OCI-LY3 (cell line): ENCODE data around the gene ABCG1.

Source experiments
- H2AFZ ChIP-seq: fragments of 200-600, 300-600 bp; shearing (Covaris generic); 2 replicates; pipeline ENCODE4 v1.6.0; 2014; ENCODE audit warnings: antibody characterized with exemption, low read depth, low read length
- H3K27ac ChIP-seq: fragments of 200-600, 300-600 bp; sonication (generic); 2 replicates; pipeline ENCODE4 v1.5.1; 2014; ENCODE audit warnings: mild to moderate bottlenecking, low read length, moderate library complexity, mixed read lengths
- H3K27me3 ChIP-seq: fragments of 200-600, 300-600 bp; sonication (generic); 2 replicates; pipeline ENCODE4 v1.6.1; 2014; ENCODE audit warnings: low read depth, low read length, mixed read lengths
- H3K36me3 ChIP-seq: fragments of 200-600, 300-600 bp; sonication (generic); replicated peaks from 2 replicates; pipeline ENCODE3; 2014; ENCODE audit warnings: low read depth, low read length, mixed read lengths
- H3K4me1 ChIP-seq: fragments of 300-600, 200-600 bp; sonication (generic); 2 replicates; pipeline ENCODE4 v1.6.1; 2014; ENCODE audit warnings: low read length, mixed read lengths
- H3K4me2 ChIP-seq: fragments of 200-600, 300-600 bp; sonication (generic); 2 replicates; pipeline ENCODE4 v1.6.1; 2014; ENCODE audit warnings: low read length, mixed read lengths
- H3K4me3 ChIP-seq: fragments of 300-600, 200-600 bp; sonication (generic); 2 replicates; pipeline ENCODE4 v1.5.1; 2014; ENCODE audit warnings: antibody characterized with exemption, mild to moderate bottlenecking, low read length, moderate library complexity
- H3K79me2 ChIP-seq: fragments of 300-600, 200-600 bp; shearing (Covaris generic); 2 replicates; pipeline ENCODE4 v1.6.1; 2014; ENCODE audit warnings: mild to moderate bottlenecking, low read length, mixed read lengths
- H3K9ac ChIP-seq: fragments of 300-600, 200-600 bp; shearing (Covaris generic); 2 replicates; pipeline ENCODE4 v1.6.0; 2014; ENCODE audit warnings: mild to moderate bottlenecking, low read length, moderate library complexity
- H3K9me3 ChIP-seq: fragments of 200-600, 300-600 bp; shearing (Covaris generic); 2 replicates; pipeline ENCODE4 v1.6.1; 2014; ENCODE audit warnings: low read length, mixed read lengths; ENCODE audit not compliant: insufficient read depth
- H4K20me1 ChIP-seq: fragments of 200-600, 300-600 bp; sonication (generic); 2 replicates; pipeline ENCODE4 v1.6.1; 2016; ENCODE audit warnings: low read length, mixed read lengths; ENCODE audit not compliant: insufficient read depth
- EZH2phosphoT487 ChIP-seq: fragments of 200-600 bp; shearing (Covaris generic); IDR thresholded peaks from 2 replicates; pipeline ENCODE4 v1.6.1; 2018; ENCODE audit warnings: antibody characterized with exemption, mixed run types, low read depth
- TF ChIP-seq, protein P1 (sequence below): fragments of 200-600, 300-600 bp; sonication (generic); IDR thresholded peaks from 2 replicates; pipeline ENCODE4 v1.5.1; 2014; ENCODE audit warnings: antibody characterized with exemption, low read length, low read depth

Gene ABCG1

DNA sequence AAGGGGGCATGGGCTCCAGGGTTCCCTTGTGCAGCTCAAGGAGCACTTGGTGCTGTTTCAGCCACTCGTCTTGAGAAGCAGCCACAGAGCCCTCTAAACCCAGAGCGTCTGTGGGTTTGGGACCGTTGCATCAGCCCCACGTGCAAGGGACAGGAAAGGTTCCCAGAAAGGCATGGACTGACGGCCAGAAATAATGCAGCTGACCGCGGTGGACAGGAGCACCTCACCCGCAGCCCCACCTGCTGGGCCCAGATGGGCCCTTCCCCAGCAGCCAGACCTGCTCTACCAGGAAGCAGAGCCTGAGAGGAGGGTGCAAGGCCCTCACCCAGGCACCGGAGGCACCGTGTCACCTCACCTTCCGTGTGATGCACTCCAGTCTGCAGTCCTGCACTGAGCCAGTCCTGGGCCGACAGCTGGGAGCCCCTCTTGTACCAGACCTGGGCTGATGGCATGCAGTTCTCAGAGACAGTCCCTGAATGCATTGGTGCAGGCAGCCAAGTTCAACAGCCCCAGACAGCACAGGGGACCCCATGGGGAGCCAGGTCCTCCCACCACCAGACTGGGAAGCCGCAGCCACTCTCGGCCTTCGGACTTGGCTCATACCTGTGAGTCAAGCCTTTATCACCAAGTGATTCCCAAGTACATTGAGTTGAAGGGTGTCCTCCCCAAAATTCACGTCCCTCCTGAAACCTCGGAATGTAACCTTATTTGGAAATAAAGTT lies 101.1 kb downstream of the ABCG1 start:
- H3K27ac ChIP-seq, result no peak overlapping the region
- no peaks in the 10 kb centered on the region for H3K4me1 ChIP-seq
- H3K4me3 ChIP-seq, result no peak overlapping the region
- peaks cover 12% of the 10 kb centered on the region for H3K27me3 ChIP-seq
- no peaks in the 10 kb centered on the region for H3K36me3 ChIP-seq
- H3K4me2 ChIP-seq, result no peak overlapping the region
- TF ChIP-seq, protein P1, sequence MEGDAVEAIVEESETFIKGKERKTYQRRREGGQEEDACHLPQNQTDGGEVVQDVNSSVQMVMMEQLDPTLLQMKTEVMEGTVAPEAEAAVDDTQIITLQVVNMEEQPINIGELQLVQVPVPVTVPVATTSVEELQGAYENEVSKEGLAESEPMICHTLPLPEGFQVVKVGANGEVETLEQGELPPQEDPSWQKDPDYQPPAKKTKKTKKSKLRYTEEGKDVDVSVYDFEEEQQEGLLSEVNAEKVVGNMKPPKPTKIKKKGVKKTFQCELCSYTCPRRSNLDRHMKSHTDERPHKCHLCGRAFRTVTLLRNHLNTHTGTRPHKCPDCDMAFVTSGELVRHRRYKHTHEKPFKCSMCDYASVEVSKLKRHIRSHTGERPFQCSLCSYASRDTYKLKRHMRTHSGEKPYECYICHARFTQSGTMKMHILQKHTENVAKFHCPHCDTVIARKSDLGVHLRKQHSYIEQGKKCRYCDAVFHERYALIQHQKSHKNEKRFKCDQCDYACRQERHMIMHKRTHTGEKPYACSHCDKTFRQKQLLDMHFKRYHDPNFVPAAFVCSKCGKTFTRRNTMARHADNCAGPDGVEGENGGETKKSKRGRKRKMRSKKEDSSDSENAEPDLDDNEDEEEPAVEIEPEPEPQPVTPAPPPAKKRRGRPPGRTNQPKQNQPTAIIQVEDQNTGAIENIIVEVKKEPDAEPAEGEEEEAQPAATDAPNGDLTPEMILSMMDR, result no peak
- no peak for TF ChIP-seq EZH2phosphoT487
- no peak overlapping the region for H3K9ac ChIP-seq
- H4K20me1 ChIP-seq, result no peaks in the 10 kb centered on the region
- H3K9me3 ChIP-seq, result no peaks in the 10 kb centered on the region
- H3K79me2 ChIP-seq, result no peaks in the 10 kb centered on the region
- no peak overlapping the region for H2AFZ ChIP-seq

DNA sequence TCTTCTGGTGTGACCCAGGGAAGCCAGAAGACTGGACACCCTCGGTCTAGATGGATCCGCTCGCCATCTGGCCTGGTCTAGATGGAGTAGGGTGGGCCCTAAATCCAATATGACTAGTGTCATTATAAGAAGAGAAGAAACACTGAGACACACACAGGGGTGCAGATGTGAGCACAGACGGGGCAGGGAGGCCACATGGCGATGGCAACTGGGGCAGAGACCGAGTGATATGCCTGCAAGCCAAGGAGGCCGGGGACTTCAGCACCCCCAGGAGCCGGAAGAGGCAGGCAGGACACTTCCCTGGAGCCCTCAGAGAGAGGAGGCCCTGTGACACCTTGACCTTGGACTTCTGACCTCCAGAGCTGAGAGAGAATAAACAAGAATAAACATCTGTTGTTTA lies 101.9 kb downstream of the ABCG1 start:
- H3K9ac ChIP-seq, result no peak overlapping the region
- no peaks in the 10 kb centered on the region for H3K9me3 ChIP-seq
- no peaks in the 10 kb centered on the region for H3K36me3 ChIP-seq
- TF ChIP-seq EZH2phosphoT487, result no peak
- TF ChIP-seq, protein P1, result no peak
- H3K79me2 ChIP-seq, result no peaks in the 10 kb centered on the region
- H4K20me1 ChIP-seq, result no peaks in the 10 kb centered on the region
- no peak overlapping the region for H3K4me3 ChIP-seq
- H2AFZ ChIP-seq, result no peak overlapping the region
- no peaks in the 10 kb centered on the region for H3K4me1 ChIP-seq
- H3K27ac ChIP-seq, result no peak overlapping the region
- no peak overlapping the region for H3K4me2 ChIP-seq
- peaks cover 13% of the 10 kb centered on the region for H3K27me3 ChIP-seq

DNA sequence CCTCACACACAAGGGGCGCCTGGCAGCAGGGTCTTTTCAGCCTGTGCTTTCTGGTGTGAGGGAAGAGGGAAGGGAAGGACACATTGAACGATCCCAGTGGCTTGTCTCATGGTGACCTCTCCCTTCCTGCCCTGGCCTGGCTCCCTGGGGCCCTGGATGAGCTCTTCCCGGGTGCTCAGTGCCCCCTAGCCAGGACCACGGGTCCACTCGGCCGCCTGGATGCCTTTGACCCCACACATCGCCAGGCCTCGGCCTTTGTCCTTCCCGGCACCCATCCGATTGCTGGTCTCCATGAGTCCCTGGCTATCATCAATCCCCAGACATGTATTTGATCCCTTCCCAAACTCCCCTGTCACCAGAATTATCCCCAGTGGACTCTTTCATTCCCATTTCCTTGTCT lies 102.3 kb downstream of the ABCG1 start:
- no peaks in the 10 kb centered on the region for H3K36me3 ChIP-seq
- peaks cover 14% of the 10 kb centered on the region for H3K27me3 ChIP-seq
- H3K27ac ChIP-seq, result no peak overlapping the region
- H3K4me1 ChIP-seq, result no peaks in the 10 kb centered on the region
- no peaks in the 10 kb centered on the region for H3K9me3 ChIP-seq
- no peaks in the 10 kb centered on the region for H3K79me2 ChIP-seq
- no peak overlapping the region for H3K4me3 ChIP-seq
- no peak overlapping the region for H3K9ac ChIP-seq
- TF ChIP-seq EZH2phosphoT487, result no peak
- TF ChIP-seq, protein P1, result no peak
- no peaks in the 10 kb centered on the region for H4K20me1 ChIP-seq
- H3K4me2 ChIP-seq, result no peak overlapping the region
- H2AFZ ChIP-seq, result no peak overlapping the region

DNA sequence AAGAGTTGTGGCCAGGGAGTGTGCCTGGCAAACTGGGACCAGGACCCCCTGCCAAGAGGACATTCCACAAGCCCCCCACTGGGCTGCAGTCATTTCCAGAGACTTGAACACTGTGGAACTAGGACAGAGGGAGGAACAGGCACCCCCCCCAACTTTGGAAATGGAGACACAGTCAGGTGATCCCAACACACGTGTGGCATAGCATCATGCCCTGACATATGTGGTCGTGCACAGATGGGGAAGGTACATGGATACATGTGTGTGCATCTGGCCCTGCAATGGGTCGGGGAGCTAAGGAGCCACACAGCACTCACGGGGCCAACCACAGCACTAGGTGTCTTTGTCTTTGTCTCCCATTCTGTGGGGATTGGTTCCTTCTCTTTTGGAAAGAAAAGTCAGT lies 102.9 kb downstream of the ABCG1 start:
- no peaks in the 10 kb centered on the region for H3K79me2 ChIP-seq
- no peak overlapping the region for H3K9ac ChIP-seq
- peaks cover 14% of the 10 kb centered on the region for H3K27me3 ChIP-seq
- H3K36me3 ChIP-seq, result no peaks in the 10 kb centered on the region
- no peak overlapping the region for H3K4me2 ChIP-seq
- no peaks in the 10 kb centered on the region for H3K4me1 ChIP-seq
- H3K4me3 ChIP-seq, result no peak overlapping the region
- H2AFZ ChIP-seq, result no peak overlapping the region
- no peak overlapping the region for H3K27ac ChIP-seq
- H4K20me1 ChIP-seq, result no peaks in the 10 kb centered on the region
- H3K9me3 ChIP-seq, result no peaks in the 10 kb centered on the region
- TF ChIP-seq EZH2phosphoT487, result no peak
- TF ChIP-seq, protein P1, result no peak
